Measurements from ENCODE around the gene OAS3.

GRCh38 chr12:112971248-112971647 is 33.0 kb downstream of the OAS3 start:
- TF ChIP-seq ARNT (IDR thresholded peaks at IDR 0.05) (no peak), BHLHE40 (IDR thresholded peaks at IDR 0.05; ENCODE audit: borderline replicate concordance) (no peak), PKNOX1 (IDR thresholded peaks at IDR 0.05) (no peak), FOXA1 (IDR thresholded peaks at IDR 0.05) (no peak), SP1 (IDR thresholded peaks at IDR 0.05) (no peak), FOXM1 (IDR thresholded peaks at IDR 0.05; ENCODE audit: borderline replicate concordance) (no peak), L3MBTL2 (conservative IDR thresholded peaks at IDR 0.05) (no peak), HDGF (IDR thresholded peaks at IDR 0.05; ENCODE audit: borderline replicate concordance) (no peak), NFRKB (IDR thresholded peaks at IDR 0.05) (no peak), TARDBP (IDR thresholded peaks at IDR 0.05) (no peak), FOXK2 (IDR thresholded peaks at IDR 0.05) (no peak), CTBP1 (IDR thresholded peaks at IDR 0.05; ENCODE audit: borderline replicate concordance) (no peak), ELF4 (IDR thresholded peaks at IDR 0.05) (no peak), LEF1 (IDR thresholded peaks at IDR 0.05; ENCODE audit: borderline replicate concordance) (no peak)

Measured in HEK293T (cell line).